Bronchial epithelial cell (primary cell): ENCODE results near the gene PAK4. TPM values are rescaled to one million over a fixed set of nuclear protein-coding genes. Genes with fewer than 3 reads are reported as not detected.
"Not testable (repeated sequence)": the region's sequence is repeated elsewhere in the genome, so short reads cannot be mapped to it uniquely, and the experiment has no call there.

Experiments used
- DNase-seq: peaks from one replicate; pipeline ENCODE4 v3.0.0-alpha.2; 2010; ENCODE audit warnings: low read depth
- FAIRE-seq: peaks from 2 replicates; lab custom pipeline; 2011; peaks lifted over from hg19 to GRCh38; lab: Jason Lieb, UNC
- H3K27me3 ChIP-seq: 2 replicates; pipeline ENCODE4 v1.5.1; 2011; ENCODE audit warnings: low read length; ENCODE audit not compliant: control insufficient read depth, insufficient read depth
- H3K36me3 ChIP-seq: 2 replicates; pipeline ENCODE4 v1.5.1; 2011; ENCODE audit warnings: low read length; ENCODE audit not compliant: control insufficient read depth, insufficient read depth
- H3K4me3 ChIP-seq: 2 replicates; pipeline ENCODE4 v1.5.1; 2011; ENCODE audit warnings: mild to moderate bottlenecking, low read depth, low read length, control low read depth
- CTCF ChIP-seq: IDR thresholded peaks from 2 replicates; pipeline ENCODE4 v1.5.1; 2011; ENCODE audit warnings: mild to moderate bottlenecking, moderate library complexity, low read length, control low read depth, inconsistent platforms; ENCODE audit not compliant: insufficient read depth, severe bottlenecking
- total RNA-seq: library from RNA; depleted of rRNA; stranded (reverse); fragments of >200 nt; gene quantifications from 2 replicates; pipeline ENCODE4 v1.2.1, GENCODE V29; 2014

The PAK4 gene
- total RNA-seq, 1 donor from 2014 or later = 4.5 TPM

GRCh38 chr19:39208175-39208795, 82.7 kb downstream of the PAK4 start:
- H3K4me3 ChIP-seq = no peak overlapping the region
- no peak for FAIRE-seq
- peaks cover 15% of the 10 kb centered on the region for H3K27me3 ChIP-seq
- TF ChIP-seq CTCF = no peak
- DNase-seq = no peak
- H3K36me3 ChIP-seq = no peaks in the 10 kb centered on the region

- H3K36me3 ChIP-seq = no peaks in the 10 kb centered on the region
- no peak overlapping the region for H3K4me3 ChIP-seq
- H3K27me3 ChIP-seq = peaks cover 10% of the 10 kb centered on the region
- DNase-seq (no peak), FAIRE-seq (no peak)
- TF ChIP-seq CTCF = no peak
Observed at GRCh38 chr19:39209196-39209595, 83.6 kb downstream of the PAK4 start.

GRCh38 chr19:39211731-39212374, 86.3 kb downstream of the PAK4 start:
- DNase-seq (no peak), FAIRE-seq (no peak)
- TF ChIP-seq CTCF = no peak
- Histone ChIP-seq H3K27me3 (peaks cover 2% of the 10 kb centered on the region), H3K36me3 (no peaks in the 10 kb centered on the region), H3K4me3 (no peak overlapping the region)

GRCh38 chr19:39212375-39212742, 86.8 kb downstream of the PAK4 start:
- no peak for FAIRE-seq
- DNase-seq = no peak
- TF ChIP-seq CTCF = peak; percentile 27
- Histone ChIP-seq H3K4me3 (no peak overlapping the region), H3K36me3 (no peaks in the 10 kb centered on the region), H3K27me3 (peaks cover 2% of the 10 kb centered on the region)

GRCh38 chr19:39215323-39215722, 89.7 kb downstream of the PAK4 start:
- H3K27me3 ChIP-seq, H3K36me3 ChIP-seq, FAIRE-seq, DNase-seq, H3K4me3 ChIP-seq: not testable (repeated sequence)

GRCh38 chr19:39217094-39217493, 91.5 kb downstream of the PAK4 start:
- FAIRE-seq (no peak), DNase-seq (no peak)
- H3K27me3 ChIP-seq = no peaks in the 10 kb centered on the region
- H3K36me3 ChIP-seq = no peaks in the 10 kb centered on the region
- no peak overlapping the region for H3K4me3 ChIP-seq
- no peak for TF ChIP-seq CTCF
